ENCODE measurements around the gene ARHGAP30.

ARHGAP30 gene

DNA sequence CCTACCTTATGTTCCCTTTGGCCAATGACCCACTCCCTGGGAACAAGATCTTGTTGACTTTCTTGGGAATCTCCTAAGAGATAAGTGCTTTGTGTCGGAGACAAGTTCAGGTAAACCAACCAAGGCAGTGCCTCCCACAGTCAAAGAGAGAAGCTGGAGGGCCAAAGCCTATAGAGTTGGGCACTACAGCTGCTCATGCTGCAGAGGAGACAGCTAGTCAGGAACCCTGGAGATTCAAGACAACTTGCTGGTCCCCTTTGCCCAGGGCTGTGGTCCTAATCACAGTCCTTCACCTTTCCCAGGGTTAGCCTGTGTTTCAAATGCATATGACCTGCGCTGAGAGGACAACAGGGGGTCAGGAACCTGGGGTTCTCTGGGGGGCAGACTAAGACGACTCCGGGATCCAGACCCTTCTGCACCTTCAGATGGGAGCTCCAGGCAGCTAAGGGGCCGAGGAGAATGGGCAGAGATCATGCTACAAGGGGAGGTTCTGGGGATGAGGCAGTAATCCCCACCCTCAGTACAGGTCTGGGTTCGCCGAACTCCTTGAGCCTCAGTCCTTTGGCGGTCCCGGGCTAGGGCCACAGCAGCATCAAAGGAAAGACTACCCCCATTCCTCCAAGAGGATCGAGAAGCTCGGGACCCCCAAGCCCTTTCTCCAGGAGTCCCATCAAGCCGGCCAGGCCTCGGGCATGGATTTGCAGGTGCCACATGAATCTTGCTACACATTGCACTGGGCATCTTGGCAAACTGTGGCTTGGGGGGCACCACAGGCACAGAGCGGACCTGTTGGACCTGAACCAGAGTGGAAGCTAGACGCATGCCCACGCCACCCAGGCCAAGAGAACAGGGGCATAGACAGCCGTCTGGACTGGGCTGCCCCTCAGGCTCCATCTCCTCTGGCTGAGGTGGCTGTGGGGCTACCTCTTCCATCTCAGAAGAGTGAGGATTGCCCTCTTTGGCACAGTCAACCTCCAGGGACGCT lies 22.0 kb downstream of the ARHGAP30 start:
- peaks cover 15% of the 10 kb centered on the region for H3K9me3 ChIP-seq (ENCODE audit: control insufficient read depth, low read length)
- peaks cover 6% of the 10 kb centered on the region for H3K79me1 ChIP-seq (replicated peaks; ENCODE audit: low read length, poor library complexity, severe bottlenecking)
- no peak for DNase-seq
- H4K8ac ChIP-seq (ENCODE audit: low read length): no peak overlapping the region
- no peak overlapping the region for H3K14ac ChIP-seq (ENCODE audit: low read length in 2 of 2)
- no peak overlapping the region for H2BK5ac ChIP-seq (ENCODE audit: low read depth, low read length, poor library complexity, severe bottlenecking)
- no peak overlapping the region for H3K9ac ChIP-seq (ENCODE audit: low read length)
- H3K4ac ChIP-seq (ENCODE audit: low read depth in 1 of 2, low read length in 2 of 2): no peak overlapping the region
- H3K27ac ChIP-seq (ENCODE audit: low read length, poor library complexity, severe bottlenecking): no peak overlapping the region
- H4K91ac ChIP-seq (ENCODE audit: low read length): no peak overlapping the region
- H3K4me3 ChIP-seq (ENCODE audit: insufficient read depth in 1 of 2, low read depth in 1 of 2, low read length in 2 of 2): no peak overlapping the region
- no peak overlapping the region for H2AFZ ChIP-seq (ENCODE audit: low read depth, low read length)
- no peak overlapping the region for H3K18ac ChIP-seq (ENCODE audit: low read depth in 1 of 2, low read length in 2 of 2)
- H2AK5ac ChIP-seq (ENCODE audit: low read length, severe bottlenecking): no peak overlapping the region
- peaks cover 0 to 4% of the 10 kb centered on the region in 2 experiments for H3K36me3 ChIP-seq (ENCODE audit: control insufficient read depth in 1 of 2, insufficient read depth in 2 of 2, low read depth in 1 of 2, low read length in 2 of 2)
- H3K27me3 ChIP-seq (ENCODE audit: control insufficient read depth in 1 of 2, insufficient read depth in 1 of 2, low read length in 2 of 2): no peaks in the 10 kb centered on the region
- H3K23ac ChIP-seq (ENCODE audit: low read length in 2 of 2): no peak overlapping the region
- no peak overlapping the region for H2BK15ac ChIP-seq (ENCODE audit: low read depth, poor library complexity, severe bottlenecking)
- no peak overlapping the region for H2BK12ac ChIP-seq (ENCODE audit: low read length in 2 of 2)
- 96% methylated on average over 18 of the region's 18 CpGs for WGBS
- H3K4me1 ChIP-seq (ENCODE audit: control insufficient read depth, insufficient read depth, low read depth, low read length): no peaks in the 10 kb centered on the region
- H3K4me2 ChIP-seq (ENCODE audit: low read length, poor library complexity, severe bottlenecking): no peak overlapping the region
- H2BK120ac ChIP-seq (ENCODE audit: low read depth, low read length): no peak overlapping the region

DNA sequence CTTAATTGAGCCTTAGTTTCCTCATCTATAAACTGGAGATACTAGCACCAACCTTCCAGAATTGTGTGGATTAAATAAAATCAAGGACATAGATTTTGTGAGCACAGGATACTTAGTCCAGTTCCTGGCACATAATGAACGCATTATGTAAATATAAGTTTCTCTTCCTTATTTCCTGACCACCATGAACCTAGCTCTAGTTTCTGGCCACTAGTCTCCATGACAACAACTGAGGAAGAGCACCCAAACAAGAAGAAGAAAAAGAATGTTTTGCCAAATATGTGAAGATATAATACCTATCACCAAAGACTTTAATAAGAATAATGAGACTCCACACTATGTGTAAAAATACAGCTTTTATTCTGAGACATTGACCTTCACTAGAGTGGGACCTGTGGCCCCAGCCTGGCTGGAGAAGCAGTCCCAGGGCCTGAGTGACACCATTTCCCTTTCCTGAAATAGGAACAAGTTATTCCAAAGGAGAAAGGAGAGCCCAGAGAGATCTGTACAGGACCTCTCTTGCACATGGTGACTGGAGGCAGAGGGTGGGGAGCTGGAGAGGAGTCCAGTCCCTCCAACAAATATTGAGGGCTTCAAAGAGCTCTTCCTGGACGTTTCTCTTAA lies 23.0 kb downstream of the ARHGAP30 start:
- no peak overlapping the region for H3K23ac ChIP-seq (ENCODE audit: low read length in 2 of 2)
- H3K27me3 ChIP-seq (ENCODE audit: control insufficient read depth in 1 of 2, insufficient read depth in 1 of 2, low read length in 2 of 2): no peaks in the 10 kb centered on the region
- no peak overlapping the region for H2BK15ac ChIP-seq (ENCODE audit: low read depth, poor library complexity, severe bottlenecking)
- WGBS: 29% methylated on average over 1 of the region's 2 CpGs
- no peak overlapping the region for H3K27ac ChIP-seq (ENCODE audit: low read length, poor library complexity, severe bottlenecking)
- DNase-seq: no peak
- peaks cover 15% of the 10 kb centered on the region for H3K79me1 ChIP-seq (replicated peaks; ENCODE audit: low read length, poor library complexity, severe bottlenecking)
- H3K14ac ChIP-seq (ENCODE audit: low read length in 2 of 2): no peak overlapping the region
- H3K4me1 ChIP-seq (ENCODE audit: control insufficient read depth, insufficient read depth, low read depth, low read length): no peaks in the 10 kb centered on the region
- H3K18ac ChIP-seq (ENCODE audit: low read depth in 1 of 2, low read length in 2 of 2): peak overlapping the region in 1 of 2 experiments; percentile 69
- peaks cover 10 to 14% of the 10 kb centered on the region in 2 experiments for H3K36me3 ChIP-seq (ENCODE audit: control insufficient read depth in 1 of 2, insufficient read depth in 2 of 2, low read depth in 1 of 2, low read length in 2 of 2)
- no peak overlapping the region for H4K91ac ChIP-seq (ENCODE audit: low read length)
- no peak overlapping the region for H2AFZ ChIP-seq (ENCODE audit: low read depth, low read length)
- no peak overlapping the region for H2BK5ac ChIP-seq (ENCODE audit: low read depth, low read length, poor library complexity, severe bottlenecking)
- peak overlapping the region; percentile 98 for H3K9ac ChIP-seq (ENCODE audit: low read length)
- H4K8ac ChIP-seq (ENCODE audit: low read length): peak overlapping the region; percentile 83
- H3K4me2 ChIP-seq (ENCODE audit: low read length, poor library complexity, severe bottlenecking): peak overlapping the region; percentile 65
- peak overlapping the region in 1 of 2 experiments; percentile 97 for H3K4me3 ChIP-seq (ENCODE audit: insufficient read depth in 1 of 2, low read depth in 1 of 2, low read length in 2 of 2)
- peak overlapping the region; percentile 74 for H2AK5ac ChIP-seq (ENCODE audit: low read length, severe bottlenecking)
- peak overlapping the region; percentile 29 to 41 for H3K4ac ChIP-seq (ENCODE audit: low read depth in 1 of 2, low read length in 2 of 2)
- H3K9me3 ChIP-seq (ENCODE audit: control insufficient read depth, low read length): peaks cover 15% of the 10 kb centered on the region
- no peak overlapping the region for H2BK12ac ChIP-seq (ENCODE audit: low read length in 2 of 2)
- peak overlapping the region; percentile 69 for H2BK120ac ChIP-seq (ENCODE audit: low read depth, low read length)

DNA sequence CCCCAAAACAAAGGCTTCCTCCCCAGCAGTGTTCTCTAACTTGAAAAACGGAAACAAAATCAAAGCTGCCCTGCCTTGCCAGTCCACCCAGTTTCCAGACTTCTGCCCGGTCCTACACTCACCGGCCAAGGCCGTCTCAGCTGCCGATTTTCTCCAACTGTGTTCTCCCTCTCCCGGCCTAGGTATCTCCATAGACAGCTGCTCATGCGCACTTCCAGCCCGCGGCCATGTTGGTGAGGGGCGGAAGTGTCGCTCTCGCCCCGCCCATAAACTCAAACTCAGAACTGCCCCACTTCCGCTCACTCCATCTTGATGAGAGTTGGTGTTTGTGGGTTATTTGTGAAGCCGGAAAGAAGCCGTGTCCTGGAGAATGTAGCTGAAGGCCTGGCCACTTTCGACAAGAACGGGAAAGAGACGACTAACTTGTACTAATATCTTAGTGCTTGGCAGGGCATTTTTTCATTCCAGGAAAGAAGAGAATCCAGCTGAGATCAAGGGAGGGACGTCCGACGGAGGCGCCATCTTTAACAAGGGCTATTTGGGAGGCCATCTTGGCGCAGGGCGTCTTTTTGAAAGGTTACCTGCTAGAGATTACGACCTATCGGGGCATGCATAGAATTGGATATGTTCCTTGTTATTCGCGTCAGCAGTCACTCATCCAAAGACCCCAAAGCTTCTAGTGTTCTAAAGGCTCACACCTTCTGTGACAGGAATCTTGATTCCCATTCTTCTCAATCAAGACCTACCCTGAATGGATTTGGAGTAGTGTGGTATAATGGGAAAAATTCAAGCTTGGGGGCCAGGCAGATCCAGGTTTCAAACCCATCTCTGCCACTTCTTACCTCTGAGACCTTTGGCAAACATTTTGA lies 23.7 kb downstream of the ARHGAP30 start, which contains the start of gene USF1:
Gene USF1 (minus strand): TSS at position 242 of the 869 bp plus-strand sequence. CDS start 2,702 bp downstream, outside the sequence.
- Histone ChIP-seq H2AFZ (ENCODE audit: low read depth, low read length) (peak within 1 kb of the TSS; percentile 36), H3K4me1 (ENCODE audit: control insufficient read depth, insufficient read depth, low read depth, low read length) (no peaks in the 10 kb centered on the region), H3K23ac (ENCODE audit: low read length in 2 of 2) (no peak within 1 kb of the TSS), H4K91ac (ENCODE audit: low read length) (peak within 1 kb of the TSS; percentile 59), H3K4ac (ENCODE audit: low read depth in 1 of 2, low read length in 2 of 2) (peak within 1 kb of the TSS; percentile 57 to 86), H3K9ac (ENCODE audit: low read length) (peak within 1 kb of the TSS; percentile 98), H2BK5ac (ENCODE audit: low read depth, low read length, poor library complexity, severe bottlenecking) (peak within 1 kb of the TSS; percentile 53), H3K27ac (ENCODE audit: low read length, poor library complexity, severe bottlenecking) (peak within 1 kb of the TSS; percentile 92), H4K8ac (ENCODE audit: low read length) (peak within 1 kb of the TSS; percentile 83), H3K36me3 (ENCODE audit: control insufficient read depth in 1 of 2, insufficient read depth in 2 of 2, low read depth in 1 of 2, low read length in 2 of 2) (peaks cover 17 to 22% of the 10 kb centered on the region in 2 experiments), H3K9me3 (ENCODE audit: control insufficient read depth, low read length) (peaks cover 15% of the 10 kb centered on the region), H2AK5ac (ENCODE audit: low read length, severe bottlenecking) (peak within 1 kb of the TSS; percentile 74), H2BK12ac (ENCODE audit: low read length in 2 of 2) (no peak within 1 kb of the TSS), H3K79me1 (replicated peaks; ENCODE audit: low read length, poor library complexity, severe bottlenecking) (peaks cover 15% of the 10 kb centered on the region), H3K4me3 (ENCODE audit: insufficient read depth in 1 of 2, low read depth in 1 of 2, low read length in 2 of 2) (peak within 1 kb of the TSS; percentile 84 to 97), H2BK15ac (ENCODE audit: low read depth, poor library complexity, severe bottlenecking) (peak within 1 kb of the TSS; percentile 82), H3K4me2 (ENCODE audit: low read length, poor library complexity, severe bottlenecking) (peak within 1 kb of the TSS; percentile 95), H3K14ac (ENCODE audit: low read length in 2 of 2) (no peak within 1 kb of the TSS), H3K18ac (ENCODE audit: low read depth in 1 of 2, low read length in 2 of 2) (peak within 1 kb of the TSS; percentile 82 to 93), H2BK120ac (ENCODE audit: low read depth, low read length) (peak within 1 kb of the TSS; percentile 87), H3K27me3 (ENCODE audit: control insufficient read depth in 1 of 2, insufficient read depth in 1 of 2, low read length in 2 of 2) (no peaks in the 10 kb centered on the region)
- WGBS: 0% methylated on average over 19 of the region's 29 CpGs
- peak; percentile 97 for DNase-seq
